Measurements from ENCODE around the gene DPP4. TPM values are rescaled to one million over a fixed set of nuclear protein-coding genes. Genes with fewer than 3 reads are reported as not detected.

Gene DPP4
- total RNA-seq, 2 donors from 2014 or later, result 2.4 to 5.1 TPM

DNA sequence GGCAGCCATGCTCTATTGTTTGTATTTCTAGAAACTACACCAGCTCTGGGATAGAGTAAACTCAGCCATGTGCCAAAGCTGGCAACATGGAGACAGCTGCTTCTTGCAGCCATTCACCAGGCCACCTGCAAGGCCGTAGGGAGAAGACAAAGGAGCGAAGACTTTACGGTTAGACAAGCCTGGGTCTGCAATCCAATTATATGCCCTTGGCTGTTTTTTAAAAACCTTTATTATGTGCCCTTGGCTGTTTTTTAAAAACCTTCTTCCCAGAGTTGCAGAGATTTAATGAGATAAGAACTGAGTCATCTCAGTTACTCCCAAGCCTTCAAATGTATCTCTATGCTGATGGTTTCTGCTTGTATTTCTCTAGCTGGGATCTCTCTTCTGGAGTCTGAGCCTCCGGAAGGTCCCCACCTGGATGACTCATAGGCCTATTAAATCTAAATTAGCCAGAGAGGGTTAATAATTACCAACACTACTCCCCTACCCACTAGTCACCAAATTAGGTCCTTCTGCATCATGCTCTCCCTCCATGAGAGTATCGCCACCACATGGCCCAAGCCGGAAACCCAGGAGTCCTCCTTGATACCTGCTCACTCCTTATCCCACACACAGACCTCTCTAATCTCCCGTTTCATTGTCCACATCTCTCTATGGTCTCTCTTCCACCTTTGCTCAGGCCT is 17.5 kb upstream of the DPP4 start:
- no peak for DNase-seq (ENCODE audit: low spot score)
- intact Hi-C loops (cut with DNase I), result no loop called here

DNA sequence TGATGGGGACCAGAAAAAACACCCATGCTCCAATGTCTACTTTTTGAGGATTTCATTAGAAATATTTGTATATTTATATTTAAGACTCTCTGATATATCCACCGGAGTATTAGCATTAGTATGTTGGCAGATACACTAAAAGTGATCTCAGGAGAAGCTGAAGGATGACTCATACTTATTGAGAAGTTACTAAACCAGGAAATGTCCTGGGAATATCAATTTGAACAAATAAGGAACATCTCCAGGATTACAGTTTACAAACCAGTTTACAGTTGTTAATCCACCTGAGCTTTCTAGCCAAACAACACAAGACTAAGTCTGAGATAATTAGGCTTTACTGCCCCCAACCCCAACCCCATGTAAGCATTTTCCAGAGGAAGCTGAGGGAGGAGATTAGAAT is 16.1 kb upstream of the DPP4 start:
- DNase-seq (ENCODE audit: low spot score), result no peak
- intact Hi-C loops (cut with DNase I), result no loop called here

DNA sequence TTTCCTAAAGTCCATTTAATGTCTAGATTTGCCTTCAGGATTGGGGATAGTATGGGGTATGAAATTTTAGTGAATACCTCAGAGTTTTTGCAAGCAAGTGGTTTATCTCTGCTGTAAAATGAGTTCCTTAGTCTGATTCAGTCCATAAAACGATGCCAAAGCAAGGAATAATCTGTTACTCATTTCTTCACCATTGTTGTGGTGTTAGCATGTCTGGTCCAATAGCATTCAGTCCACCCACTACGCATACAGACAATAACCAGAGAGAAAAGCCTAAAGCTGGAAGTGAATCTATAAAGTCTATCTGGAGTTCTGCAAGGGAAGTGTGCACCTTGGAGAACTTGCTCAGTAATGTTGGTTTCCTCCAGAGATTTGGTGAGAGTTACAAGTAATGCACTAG is 12.9 kb upstream of the DPP4 start:
- no peak for DNase-seq (ENCODE audit: low spot score)
- intact Hi-C loops (cut with DNase I), result no loop called here

DNA sequence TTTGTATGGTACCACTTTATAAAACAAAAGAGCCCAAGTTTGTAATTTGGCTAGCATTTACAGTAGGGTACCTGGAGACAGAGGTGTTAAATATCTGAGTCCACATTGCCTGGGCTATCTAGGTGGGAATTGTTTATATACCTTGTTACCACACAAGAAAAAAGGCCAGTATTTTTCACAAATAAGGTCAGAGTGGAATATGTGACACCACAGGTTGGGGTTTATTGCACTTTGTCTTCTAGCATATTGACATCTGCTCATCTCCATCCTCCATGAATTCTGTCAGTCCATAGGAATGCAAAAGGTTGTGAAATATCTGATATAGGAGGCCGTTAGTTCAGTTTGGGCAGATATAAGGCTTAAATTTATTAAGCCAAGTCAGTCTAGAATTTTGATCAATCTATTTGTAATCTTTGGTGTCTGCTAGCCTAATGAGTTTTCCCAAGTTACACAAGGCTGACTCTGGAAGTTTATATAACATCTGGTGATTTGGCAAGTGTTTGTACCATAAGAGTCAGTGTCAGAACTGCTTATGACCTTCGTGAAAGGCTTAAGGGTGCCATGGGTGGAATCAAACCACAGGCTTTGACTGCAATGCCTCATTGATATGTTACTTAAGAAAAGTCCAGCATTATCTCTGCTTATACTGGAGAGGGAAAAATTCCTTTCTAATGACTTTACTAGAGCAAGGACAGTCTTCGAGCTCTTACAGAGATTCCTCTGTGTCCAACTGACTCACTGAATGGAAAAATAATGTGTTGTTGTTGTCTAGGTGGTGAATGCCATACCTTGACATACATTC is 11.3 kb upstream of the DPP4 start:
- DNase-seq (ENCODE audit: low spot score), result no peak
- intact Hi-C loops (cut with DNase I), result no loop called here

DNA sequence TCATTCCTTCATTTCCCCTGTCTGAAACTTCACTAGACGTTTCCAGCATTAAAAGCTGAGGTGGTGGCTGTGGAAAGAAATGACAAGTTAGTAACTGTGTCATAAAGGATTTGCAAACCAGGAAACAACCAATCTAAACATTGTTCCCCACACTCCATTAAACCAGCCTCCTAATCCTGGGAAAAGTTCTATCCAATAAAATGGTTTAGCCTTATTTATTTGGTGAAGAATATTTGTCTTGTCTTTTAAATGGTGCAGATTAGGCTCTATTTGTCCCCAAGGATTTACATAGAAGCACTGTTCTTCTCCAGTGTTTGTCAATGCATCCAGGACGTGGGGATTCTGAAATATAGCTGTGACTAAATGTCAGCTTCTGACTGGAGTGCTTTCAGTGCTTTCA is 10.5 kb upstream of the DPP4 start:
- intact Hi-C loops (cut with DNase I), result no loop called here
- no peak for DNase-seq (ENCODE audit: low spot score)

DNA sequence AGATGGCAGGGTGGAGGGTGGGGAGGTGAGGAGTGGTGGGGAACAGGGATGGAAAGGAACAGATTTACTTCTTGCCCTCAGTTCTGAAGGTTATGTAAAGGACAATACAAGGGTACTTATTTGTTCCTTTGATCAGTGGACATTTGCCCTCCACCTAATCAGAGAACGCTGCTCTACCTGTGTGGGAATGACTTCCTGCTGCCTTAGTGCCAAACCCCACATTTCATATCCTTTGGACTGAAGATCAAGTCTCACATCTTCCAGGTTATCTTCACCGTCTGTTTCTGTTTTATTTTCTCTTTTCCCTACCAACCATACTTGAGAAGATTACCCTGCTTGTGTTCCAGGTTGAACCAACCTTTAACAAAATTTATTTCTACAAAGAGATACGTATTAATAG is 8.7 kb upstream of the DPP4 start:
- intact Hi-C loops (cut with DNase I), result no loop called here
- DNase-seq (ENCODE audit: low spot score), result no peak

DNA sequence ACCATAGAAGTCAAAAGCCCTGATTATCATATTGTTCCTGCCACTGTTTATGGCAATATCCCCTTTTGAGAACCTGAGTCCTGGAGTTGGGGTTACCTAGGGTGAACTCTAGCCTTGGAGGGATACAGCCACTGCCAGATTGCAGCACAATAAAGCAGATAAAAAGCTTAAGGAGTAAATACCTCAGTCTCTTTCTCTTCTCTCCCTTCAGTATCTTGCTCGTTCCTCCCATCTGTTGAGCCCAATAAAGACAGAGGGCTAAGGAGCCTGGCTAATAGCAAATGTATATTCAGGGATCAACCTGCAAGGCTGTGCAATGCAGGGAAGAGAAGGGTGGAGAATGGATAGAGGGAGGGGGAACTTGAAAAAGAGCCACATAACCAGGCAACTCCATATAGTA is 8.0 kb upstream of the DPP4 start:
- DNase-seq (ENCODE audit: low spot score), result no peak
- intact Hi-C loops (cut with DNase I), result no loop called here

DNA sequence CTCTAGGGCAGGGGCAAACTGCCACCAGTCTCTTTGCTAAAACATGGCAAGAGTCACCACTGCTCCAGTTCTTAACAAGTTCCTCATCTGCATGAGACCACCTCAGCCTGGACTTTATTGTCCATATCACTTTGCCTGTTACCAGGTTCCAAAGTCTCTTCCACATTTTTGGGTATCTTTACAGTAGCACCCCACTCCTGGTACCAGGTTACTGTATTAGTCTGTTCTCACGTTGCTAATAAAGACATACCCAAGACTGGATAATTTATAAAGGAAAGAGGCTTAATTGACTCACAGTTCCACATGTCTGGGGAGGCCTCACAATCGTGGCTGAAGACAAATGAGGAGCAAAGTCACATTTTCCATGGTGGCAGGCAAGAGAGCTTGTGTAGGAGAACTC is 5.5 kb upstream of the DPP4 start:
- intact Hi-C loops (cut with DNase I), result no loop called here
- DNase-seq (ENCODE audit: low spot score), result no peak

DNA sequence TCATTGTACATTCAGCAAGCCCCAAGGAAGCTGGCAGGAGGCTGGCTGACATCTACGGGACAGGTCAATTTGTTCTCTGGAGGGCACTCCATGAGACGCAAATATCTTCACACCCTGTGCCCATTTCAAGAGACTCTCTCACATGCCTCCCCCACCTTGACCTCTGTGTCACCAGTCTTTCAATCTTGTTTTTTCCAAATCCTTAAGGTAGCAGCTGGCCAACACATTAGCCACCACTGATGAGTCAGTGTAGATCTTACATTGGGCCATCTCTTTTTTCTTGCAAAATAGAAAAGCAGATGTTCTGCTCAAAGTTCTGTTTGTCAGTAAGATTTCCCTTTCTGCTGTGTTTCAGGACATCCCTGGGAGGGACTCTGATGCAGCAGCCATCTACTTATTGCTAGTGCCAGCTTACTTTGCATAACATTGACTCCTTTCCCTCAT is 1.7 kb upstream of the DPP4 start:
- DNase-seq (ENCODE audit: low spot score), result no peak
- intact Hi-C loops (cut with DNase I), result no loop called here

DNA sequence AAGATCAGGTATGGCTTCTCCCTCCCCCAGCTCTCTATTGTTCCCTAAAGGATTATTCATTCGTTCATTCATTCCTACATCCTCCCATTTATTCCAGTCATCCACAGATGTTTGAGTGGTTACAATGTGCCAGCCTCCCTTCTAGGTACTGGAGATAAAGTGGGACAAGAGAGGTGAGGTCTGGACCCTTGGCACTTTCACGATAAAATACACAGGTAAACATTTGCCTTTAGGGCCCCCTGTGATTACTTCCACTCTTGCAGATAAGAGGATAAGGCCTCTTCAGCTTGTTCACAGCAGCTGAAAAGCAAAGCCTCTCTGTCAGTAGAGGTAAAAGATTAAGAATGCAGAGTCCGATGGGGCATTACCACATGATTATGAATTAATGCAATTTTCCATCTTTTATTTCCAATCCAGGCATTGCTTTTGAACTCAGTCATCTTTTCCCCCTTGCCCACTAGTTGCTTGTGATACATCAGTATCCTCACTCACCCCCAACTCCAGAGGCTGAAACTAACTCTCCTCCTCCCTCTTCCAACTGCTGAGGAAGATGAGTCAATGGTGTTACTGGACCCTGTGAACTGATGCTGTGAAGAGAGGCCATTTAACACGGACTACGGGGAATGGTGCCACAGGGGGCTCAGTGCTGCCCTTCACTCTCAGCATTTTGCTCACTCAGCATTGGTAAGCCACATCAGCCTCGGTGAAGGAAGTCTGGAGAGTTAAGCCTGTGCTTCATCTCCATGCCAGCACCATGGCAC is 1.1 kb upstream of the DPP4 start:
- DNase-seq (ENCODE audit: low spot score), result no peak
- intact Hi-C loops (cut with DNase I), result no loop called here

DNA sequence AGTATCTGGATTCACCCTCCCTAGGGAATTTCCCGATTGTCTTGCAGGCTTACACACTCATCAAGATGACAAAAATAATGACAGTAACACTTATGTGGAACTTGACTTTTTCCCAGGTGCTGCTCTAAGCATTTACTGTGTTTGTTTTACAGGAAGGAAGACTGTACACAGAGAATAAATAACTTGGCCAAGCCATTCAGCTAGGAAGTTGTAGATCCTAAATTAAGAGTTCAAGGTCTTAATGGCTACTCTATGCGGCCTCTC is 549 bp upstream of the DPP4 start:
- intact Hi-C loops (cut with DNase I), result no loop called here
- DNase-seq (ENCODE audit: low spot score), result no peak

DNA sequence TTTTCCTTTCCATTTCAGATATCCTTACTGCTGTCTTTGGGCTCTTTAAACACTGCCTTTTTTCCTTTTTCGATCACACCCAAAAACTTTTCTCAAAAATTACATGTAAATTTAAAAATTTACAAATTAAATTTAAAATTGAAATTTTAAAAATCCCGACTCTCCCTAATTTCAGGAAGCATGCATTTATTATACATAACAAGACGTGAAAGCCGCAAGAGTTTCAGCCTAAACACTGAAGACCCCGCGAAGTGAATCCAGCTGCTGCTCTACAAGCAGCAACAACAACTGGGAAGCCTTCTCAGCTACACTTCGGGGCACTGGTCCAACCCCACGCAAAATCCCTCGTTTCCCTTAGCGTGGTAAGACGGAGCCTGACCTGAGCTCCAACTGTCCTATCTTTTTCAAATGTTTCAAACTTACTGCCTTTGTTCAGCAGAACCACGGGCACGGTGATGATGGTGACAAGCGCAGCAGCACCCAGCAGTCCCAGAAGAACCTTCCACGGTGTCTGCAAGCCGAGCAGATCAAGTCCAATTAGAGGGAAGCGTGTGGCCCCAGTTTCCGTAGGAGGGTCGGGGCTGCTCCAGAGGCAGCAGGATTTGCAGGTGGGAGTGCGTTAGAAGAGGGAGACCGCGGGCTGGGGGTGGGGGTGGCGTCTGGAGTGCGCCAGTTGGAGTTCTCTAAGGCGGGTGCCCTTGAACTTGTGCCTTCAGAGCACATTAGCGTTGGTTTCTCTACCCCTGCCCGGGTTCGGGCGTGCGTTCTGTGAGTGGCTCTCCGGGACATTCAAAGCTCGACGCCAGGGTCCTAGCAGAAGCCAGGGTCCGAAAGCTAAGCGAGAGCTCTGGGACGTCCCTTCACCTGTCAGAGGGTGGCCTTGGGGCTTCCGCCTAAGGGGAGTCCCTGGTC is 783 bp downstream of the DPP4 start:
- DNase-seq (ENCODE audit: low spot score), result peak; percentile 73
- intact Hi-C loops (cut with DNase I), result no loop called here

DNA sequence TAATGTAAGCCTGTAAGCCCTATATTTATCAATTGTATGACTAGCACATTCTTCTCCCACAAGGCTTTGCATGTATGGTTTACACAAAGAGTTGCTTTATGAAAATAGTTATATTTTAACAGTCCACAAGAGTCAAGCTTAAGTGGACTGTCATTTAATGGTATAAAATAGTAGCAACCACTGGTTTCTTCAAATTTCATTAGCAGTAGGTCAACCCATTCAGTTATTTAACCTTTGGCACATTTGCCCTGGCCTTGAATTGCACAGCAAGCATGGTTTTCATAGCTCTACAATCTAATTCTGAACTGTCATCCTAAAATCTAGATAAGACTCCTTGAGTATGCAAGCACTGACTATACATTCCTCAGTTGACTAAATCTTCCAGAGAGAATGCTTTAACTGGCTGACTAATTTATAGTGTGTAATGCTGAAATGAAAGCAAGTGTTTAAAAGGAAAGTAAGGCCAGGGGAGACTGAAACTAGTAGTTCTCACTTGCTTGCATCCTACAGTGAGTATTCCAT is 1.8 kb downstream of the DPP4 start:
- DNase-seq (ENCODE audit: low spot score), result no peak
- intact Hi-C loops (cut with DNase I), result no loop called here

DNA sequence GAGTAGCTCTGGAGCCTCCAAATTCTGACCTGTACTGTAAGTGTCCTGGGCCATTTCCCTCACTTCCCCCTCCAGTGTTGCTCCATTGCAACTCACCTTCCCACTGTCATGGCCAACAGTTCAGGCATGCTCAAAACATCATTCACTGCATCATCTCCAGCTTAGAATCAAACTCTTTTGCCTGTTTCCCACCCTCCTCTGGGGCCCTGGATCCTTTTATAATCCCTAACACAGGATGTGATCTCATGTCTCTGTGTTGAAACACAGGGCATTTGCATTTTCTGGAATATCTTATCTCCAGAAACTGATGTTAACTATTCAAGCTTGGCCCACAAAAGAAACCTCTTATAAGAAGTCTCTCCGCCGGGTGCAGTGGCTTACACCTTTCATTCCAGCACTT is 3.0 kb downstream of the DPP4 start:
- no peak for DNase-seq (ENCODE audit: low spot score)
- intact Hi-C loops (cut with DNase I), result no loop called here

DNA sequence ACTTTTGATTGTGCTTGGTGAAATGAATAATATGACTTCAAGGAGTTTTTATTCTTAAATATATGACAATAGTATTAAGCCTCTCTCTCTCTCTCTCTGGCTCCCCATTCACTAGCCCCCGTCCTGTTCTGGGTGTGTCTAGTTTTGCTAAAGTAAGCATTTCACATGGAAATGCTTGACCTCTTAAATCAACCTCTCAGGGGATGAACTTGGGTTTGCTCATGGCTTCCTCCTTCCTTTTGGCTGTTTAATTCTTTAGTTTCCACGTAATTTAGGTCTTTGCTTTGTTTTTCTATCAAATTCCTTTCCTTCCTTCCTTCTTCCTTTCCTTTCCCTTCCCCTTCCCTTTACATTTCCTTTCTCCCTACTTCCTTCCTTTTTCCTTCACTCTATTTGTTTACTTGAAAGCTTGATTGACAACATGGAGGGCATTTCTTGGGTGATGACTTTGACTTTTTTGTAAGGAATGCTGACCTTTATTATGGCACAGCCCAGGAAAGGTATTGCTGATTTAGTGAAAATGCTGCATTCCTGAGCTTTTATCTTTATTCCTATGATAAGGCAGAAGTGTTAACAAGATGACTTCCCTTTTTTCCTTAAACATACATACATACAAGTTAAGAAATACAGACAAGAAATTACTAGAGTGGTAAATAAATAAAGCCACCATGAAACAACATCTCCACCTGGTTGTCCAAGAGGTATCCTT is 3.6 kb downstream of the DPP4 start:
- DNase-seq (ENCODE audit: low spot score), result no peak
- intact Hi-C loops (cut with DNase I), result no loop called here

DNA sequence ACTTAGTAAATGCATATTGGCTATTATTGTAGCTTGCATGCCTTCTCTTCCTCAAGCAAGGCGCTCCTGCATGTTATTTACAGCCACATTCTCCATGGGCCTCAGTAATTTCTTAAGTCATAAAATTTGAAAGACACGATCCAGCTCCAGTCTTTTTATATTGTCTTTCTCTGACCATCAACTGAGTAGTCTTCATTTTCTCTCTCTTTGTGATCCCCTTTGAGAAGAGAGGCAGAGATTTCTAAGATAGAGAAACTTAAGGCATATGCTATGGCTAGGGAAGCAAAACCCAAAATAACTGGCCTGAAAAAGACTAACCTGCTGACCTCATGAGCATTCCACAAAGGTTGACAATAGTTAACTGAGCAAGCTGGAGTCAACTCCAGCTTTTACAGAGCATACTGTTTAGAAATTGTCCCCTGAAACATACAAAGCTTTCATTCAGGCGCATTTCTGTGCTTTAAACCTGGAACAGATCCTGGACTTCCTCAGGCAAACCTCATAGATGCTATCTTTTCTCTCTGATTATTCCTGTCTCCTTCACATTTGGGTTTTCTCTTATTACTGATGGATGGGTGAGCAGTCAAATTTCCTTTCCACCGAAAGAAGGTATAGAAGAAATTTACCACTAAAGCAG is 4.6 kb downstream of the DPP4 start:
- DNase-seq (ENCODE audit: low spot score), result no peak
- intact Hi-C loops (cut with DNase I), result no loop called here

DNA sequence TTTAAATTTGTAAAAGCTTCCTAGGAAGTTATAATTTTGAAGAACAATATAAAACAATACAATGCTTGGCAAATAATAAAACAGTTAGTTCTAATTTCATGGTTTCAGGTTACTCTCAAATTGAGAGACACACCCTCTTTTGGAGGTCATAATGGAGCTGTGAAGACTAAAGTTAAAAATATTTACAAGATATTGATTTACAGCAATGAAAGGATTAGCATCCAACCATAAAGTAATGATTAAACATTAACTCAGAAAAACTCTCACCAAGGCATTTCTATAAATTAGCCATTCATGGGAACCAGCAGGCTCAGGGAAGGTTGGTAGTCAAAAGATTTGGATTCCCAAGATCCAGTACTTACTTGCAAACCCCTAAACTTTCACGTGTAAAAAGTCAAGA is 6.4 kb downstream of the DPP4 start:
- DNase-seq (ENCODE audit: low spot score), result no peak
- intact Hi-C loops (cut with DNase I), result no loop called here

DNA sequence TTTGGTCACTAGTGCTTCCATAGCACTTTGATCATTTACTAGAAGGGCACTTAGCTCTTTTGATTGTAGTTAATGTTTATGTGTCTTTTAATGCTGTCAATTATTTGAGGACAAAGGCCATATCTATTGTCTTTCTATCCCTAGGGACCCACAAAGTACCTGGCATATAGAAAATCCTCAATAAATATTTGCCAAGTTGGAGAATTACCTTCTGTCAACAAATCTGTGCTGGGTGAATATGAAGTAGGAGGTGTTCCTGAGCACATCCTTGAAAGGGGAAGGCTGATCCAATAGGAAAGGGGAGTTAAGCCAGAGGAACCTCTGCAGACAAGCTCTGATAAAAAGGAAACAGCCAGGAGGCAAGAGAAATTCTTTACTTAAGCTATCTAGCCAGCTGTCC is 8.2 kb downstream of the DPP4 start:
- intact Hi-C loops (cut with DNase I), result no loop called here
- no peak for DNase-seq (ENCODE audit: low spot score)

All from posterior vena cava (tissue), 2 donors.